ENCODE measurements around the gene CCDC188.

CCDC188 gene

DNA sequence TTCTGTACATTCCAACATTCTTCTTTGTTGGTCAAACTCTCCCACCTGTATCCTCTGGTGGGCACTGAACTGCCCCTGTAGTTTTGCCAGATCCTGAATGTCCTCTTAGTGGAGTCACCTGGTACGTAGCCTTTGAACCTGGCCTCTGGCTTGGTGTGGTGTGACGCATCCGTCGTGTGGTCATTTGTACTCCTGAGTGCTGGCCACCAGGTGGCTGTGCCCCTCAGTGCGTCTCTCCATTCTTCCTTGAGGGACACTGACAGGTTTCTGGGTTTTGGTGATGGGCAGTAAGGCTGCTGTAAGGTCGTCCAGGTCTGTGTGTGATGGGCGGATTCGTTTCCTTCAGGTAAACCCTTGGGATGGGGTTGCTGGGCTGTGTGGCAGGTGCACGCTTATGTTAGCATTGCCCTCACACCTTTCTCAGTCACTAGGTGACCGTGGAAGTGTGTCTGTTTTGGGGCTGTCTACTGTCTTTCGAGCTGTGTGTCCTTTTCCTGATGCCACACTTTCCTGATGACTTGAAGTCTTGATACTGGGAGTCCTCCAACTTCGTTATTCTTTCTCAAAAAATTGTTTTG is 48.6 kb downstream of the CCDC188 start:
- DNase-seq = no peak

DNA sequence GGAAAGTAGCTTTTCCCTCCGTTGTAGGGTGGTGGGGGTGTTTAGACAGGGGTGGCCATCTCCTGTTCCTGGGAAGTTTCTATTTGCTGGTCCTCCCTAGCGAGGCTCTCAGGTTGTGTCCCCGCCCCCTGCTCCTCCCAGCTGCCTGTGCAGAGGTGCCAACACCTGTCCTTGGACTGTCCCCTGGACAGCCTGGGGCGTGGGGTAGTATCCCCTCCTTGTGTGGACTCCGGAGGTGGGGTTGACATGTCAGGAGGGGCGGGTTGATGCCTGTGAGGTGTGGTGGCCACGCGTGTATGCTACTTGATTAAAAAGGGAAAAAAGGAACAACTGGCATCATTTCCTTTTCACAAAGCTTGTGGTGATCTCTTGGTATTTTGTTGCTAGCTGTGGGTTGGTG is 49.2 kb downstream of the CCDC188 start:
- DNase-seq = no peak

DNA sequence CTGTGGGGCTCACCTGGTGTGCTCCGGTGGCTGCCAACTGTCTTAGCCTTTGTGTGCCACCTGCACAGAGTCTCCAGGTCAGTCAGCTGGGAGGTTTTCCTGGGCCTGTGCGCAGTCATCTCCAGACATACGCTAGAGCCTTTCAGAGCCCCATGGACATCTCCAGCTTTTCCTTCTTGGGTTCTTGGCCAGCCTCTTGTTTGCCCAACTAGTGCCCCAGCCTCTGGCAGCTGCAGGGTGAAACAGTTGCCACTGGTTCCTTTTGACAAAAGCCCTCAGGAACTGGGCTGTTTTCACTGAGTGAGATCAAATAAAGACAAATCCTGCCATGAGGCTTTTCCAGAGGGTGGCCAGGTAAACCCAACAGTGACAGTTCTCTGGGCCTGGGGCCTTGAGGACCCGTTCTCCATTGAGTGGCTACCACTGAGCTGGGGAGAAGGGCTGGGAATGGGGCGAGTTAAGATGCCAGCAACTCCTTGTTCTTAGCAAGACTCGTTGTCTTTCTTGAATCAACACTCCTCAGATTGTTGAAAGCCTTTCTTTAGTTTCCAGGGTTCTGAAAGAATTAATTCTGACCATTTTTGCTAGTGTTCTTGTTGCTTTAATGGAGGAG is 51.6 kb downstream of the CCDC188 start:
- no peak for DNase-seq
